ENCODE data around the gene GALNT2.
A peak's percentile ranks its signal among the peaks of the same experiment; 100 is the strongest.

- TF ChIP-seq CTCF (IDR thresholded peaks at IDR 0.05; ENCODE audit: insufficient read depth, low read length): no peak
- peak; percentile 60; the same call in 1 of the 2 replicates for TF ChIP-seq POLR2AphosphoS5 (IDR thresholded peaks at IDR 0.05; ENCODE audit: low read depth)
Observed at GRCh38 chr1:230186874-230187273, 119.8 kb downstream of the GALNT2 start.
